ENCODE data around the gene IVD. TPM values are rescaled to one million over a fixed set of nuclear protein-coding genes. Genes with fewer than 3 reads are reported as not detected.

The IVD gene
- total and polyA plus RNA-seq, 2 of the 4 experiments (the other 2 are of a cell fraction) = 31.7 to 41.1 TPM

DNA sequence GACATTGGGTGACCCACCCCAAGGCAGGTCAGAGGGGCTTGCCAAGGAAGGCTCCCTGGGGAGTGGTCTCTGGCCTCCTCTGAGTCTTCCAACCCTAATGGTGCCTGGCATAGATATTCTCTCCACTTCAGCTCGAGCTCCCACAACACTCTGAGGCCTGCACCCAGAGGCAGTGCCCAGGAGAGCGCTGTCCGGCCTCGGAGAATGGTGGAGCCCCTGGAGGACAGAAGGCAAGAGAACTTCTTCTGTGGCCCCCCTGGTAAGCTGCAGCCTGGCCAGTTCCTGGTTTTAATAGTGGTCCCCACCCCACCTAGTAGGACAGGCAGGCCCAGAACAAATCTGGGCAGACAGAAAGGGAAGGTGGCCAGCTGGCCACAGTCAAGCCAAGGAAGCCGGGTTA, 40.6 kb upstream of the IVD start:
- Histone ChIP-seq H3K56ac (ENCODE audit: extremely low read depth, insufficient read depth, low read length) (no peak overlapping the region), H2BK15ac (ENCODE audit: low read depth, low read length) (no peak overlapping the region), H3K4me2 (ENCODE audit: low read depth, low read length) (no peak overlapping the region), H3K4me1 (ENCODE audit: control insufficient read depth, insufficient read depth, low read length) (peaks cover 2% of the 10 kb centered on the region; the same call in 1 of the 2 replicates), H3K79me1 (ENCODE audit: low read depth in 1 of 2, low read length in 2 of 2) (no peaks in the 10 kb centered on the region), H4K5ac (ENCODE audit: low read depth, low read length) (no peak overlapping the region), H3K14ac (replicated peaks; ENCODE audit: low read depth, low read length) (no peak overlapping the region), H2AFZ (replicated peaks; ENCODE audit: low read length, poor library complexity) (no peak overlapping the region), H3K18ac (ENCODE audit: low read depth, low read length) (no peak overlapping the region), H3K4ac (ENCODE audit: low read depth, low read length) (no peak overlapping the region), H2BK120ac (ENCODE audit: low read depth, low read length) (no peak overlapping the region), H2BK5ac (ENCODE audit: low read depth, low read length, poor library complexity, severe bottlenecking) (no peak overlapping the region), H2BK20ac (ENCODE audit: low read depth, low read length) (no peak overlapping the region), H4K20me1 (ENCODE audit: insufficient read depth, low read length) (no peaks in the 10 kb centered on the region), H3K36me3 (ENCODE audit: control insufficient read depth, insufficient read depth, low read length) (no peaks in the 10 kb centered on the region), H3K27me3 (ENCODE audit: control insufficient read depth, insufficient read depth, low read length) (peaks cover 17% of the 10 kb centered on the region), H2AK9ac (replicated peaks; ENCODE audit: low read depth, low read length, poor library complexity) (no peak overlapping the region), H3K9me3 (ENCODE audit: control insufficient read depth, insufficient read depth, low read length) (no peaks in the 10 kb centered on the region), H3K23ac (ENCODE audit: low read depth, low read length) (no peak overlapping the region), H2AK5ac (ENCODE audit: low read depth, low read length) (no peak overlapping the region), H3K9ac (ENCODE audit: low read depth, low read length) (no peak overlapping the region), H3K9me1 (ENCODE audit: insufficient read depth, low read length) (0 out of 2 replicates have a peak, but pooled peaks cover 3% of the 10 kb centered on the region), H4K91ac (ENCODE audit: insufficient read depth, low read depth, low read length) (no peak overlapping the region), H3K27ac (ENCODE audit: insufficient read depth, low read length) (no peak overlapping the region), H3K4me3 (ENCODE audit: insufficient read depth, low read depth, low read length) (no peak overlapping the region), H4K8ac (ENCODE audit: low read depth in 2 of 2, low read length in 2 of 2) (no peak overlapping the region)
- in situ Hi-C loops (cut with MboI; ENCODE audit: low sequenced_read_pairs) = no loop called here
- ChIA-PET POLR2A (ENCODE audit: unreplicated experiment) (no interaction called here), CTCF (no interaction called here)
- 87% methylated on average over 3 of the region's 5 CpGs; no CpG with 5 or more reads in 1 of the 2 experiments for WGBS, 2 experiments (ENCODE audit: extremely low coverage in 2 of 2, insufficient read length in 1 of 2)
- TF ChIP-seq MXI1 (IDR thresholded peaks at IDR 0.05; ENCODE audit: borderline replicate concordance, low read depth, low read length) (no peak), RAD21 (IDR thresholded peaks at IDR 0.05; ENCODE audit: low read length) (no peak), RCOR1 (IDR thresholded peaks at IDR 0.05; ENCODE audit: insufficient replicate concordance, low read length) (no peak), MAFK (IDR thresholded peaks at IDR 0.05; ENCODE audit: low read depth, low read length) (no peak), NFE2L2 (IDR thresholded peaks at IDR 0.05; ENCODE audit: low read depth, low read length) (no peak), CHD1 (IDR thresholded peaks at IDR 0.05; ENCODE audit: low read depth, low read length) (no peak)
- BruUV-seq (replicated peaks) = no TSS peak
- no peak for DNase-seq
- ATAC-seq (ENCODE audit: low read depth) = no peak
- dilution Hi-C loops (cut with HindIII; ENCODE audit: low sequenced_read_pairs, unreplicated experiment) = no loop called here
- intact Hi-C loops (cut with micrococcal nuclease) = no loop called here

Data from IMR-90 (cell line).